IMR-90 (cell line): ENCODE results near the gene DOCK2.

Source experiments
- BHLHE40 ChIP-seq: fragments of 150-350 bp; IDR thresholded peaks from 2 replicates; pipeline ENCODE4 v1.6.1; 2016; ENCODE audit warnings: mild to moderate bottlenecking, low read depth, low read length
- CTCF ChIP-seq: conservative IDR thresholded peaks from 2 replicates; pipeline ENCODE4 v1.5.1; 2012; ENCODE audit warnings: mild to moderate bottlenecking, low read depth, low read length, improper control_type of control experiment
- MAZ ChIP-seq: IDR thresholded peaks from 2 replicates; pipeline ENCODE4 v1.6.1; 2012; ENCODE audit warnings: low read depth, mild to moderate bottlenecking, low read length, improper control_type of control experiment, moderate library complexity, borderline replicate concordance
- POLR2A ChIP-seq: IDR thresholded peaks from 2 replicates; pipeline ENCODE4 v1.6.1; 2012; ENCODE audit warnings: mild to moderate bottlenecking, low read depth, low read length

GRCh38 chr5:169886677-169887076 lies 249.6 kb downstream of the DOCK2 start:
- TF ChIP-seq POLR2A (no peak), BHLHE40 (no peak), CTCF (no peak), MAZ (no peak)
